ENCODE data around the gene MED15.

DNA sequence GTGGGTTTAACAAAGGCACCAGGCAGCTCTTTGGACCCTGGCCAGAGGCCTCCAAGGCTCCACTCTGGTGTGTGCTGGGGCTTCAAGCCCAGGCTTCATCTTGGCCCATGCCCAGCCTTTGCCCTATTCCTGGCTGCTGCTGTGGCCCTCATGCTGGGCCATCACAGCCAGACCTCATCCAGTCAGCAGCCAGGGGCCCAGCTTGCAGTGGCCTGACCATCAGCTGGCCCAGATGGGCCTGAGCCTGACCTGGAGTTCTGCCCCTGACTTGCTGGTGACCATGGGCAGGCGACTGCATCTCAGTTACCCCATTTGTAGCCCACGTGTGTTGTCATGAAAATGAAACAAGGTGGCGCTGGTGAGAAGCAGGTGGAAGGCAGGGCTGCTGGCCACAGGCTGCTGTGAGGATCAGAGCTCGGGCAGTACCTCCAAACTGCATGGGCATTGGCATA is 76.1 kb downstream of the MED15 start:
- TF ChIP-seq, protein P1, sequence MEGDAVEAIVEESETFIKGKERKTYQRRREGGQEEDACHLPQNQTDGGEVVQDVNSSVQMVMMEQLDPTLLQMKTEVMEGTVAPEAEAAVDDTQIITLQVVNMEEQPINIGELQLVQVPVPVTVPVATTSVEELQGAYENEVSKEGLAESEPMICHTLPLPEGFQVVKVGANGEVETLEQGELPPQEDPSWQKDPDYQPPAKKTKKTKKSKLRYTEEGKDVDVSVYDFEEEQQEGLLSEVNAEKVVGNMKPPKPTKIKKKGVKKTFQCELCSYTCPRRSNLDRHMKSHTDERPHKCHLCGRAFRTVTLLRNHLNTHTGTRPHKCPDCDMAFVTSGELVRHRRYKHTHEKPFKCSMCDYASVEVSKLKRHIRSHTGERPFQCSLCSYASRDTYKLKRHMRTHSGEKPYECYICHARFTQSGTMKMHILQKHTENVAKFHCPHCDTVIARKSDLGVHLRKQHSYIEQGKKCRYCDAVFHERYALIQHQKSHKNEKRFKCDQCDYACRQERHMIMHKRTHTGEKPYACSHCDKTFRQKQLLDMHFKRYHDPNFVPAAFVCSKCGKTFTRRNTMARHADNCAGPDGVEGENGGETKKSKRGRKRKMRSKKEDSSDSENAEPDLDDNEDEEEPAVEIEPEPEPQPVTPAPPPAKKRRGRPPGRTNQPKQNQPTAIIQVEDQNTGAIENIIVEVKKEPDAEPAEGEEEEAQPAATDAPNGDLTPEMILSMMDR (IDR thresholded peaks at IDR 0.05), result no peak
- TF ChIP-seq POLR2AphosphoS5 (IDR thresholded peaks at IDR 0.05) (no peak), POLR2A (IDR thresholded peaks at IDR 0.05) (no peak), EP300 (IDR thresholded peaks at IDR 0.05) (no peak)
